Testis (tissue), 3 donors: ENCODE measurements around the gene SEC14L6. TPM values are rescaled to one million over a fixed set of nuclear protein-coding genes. Genes with fewer than 3 reads are reported as not detected.

Experiments used
- DNase-seq: peaks from one replicate; pipeline ENCODE4 v3.0.0-alpha.2; 2019
- H3K27ac ChIP-seq, 2 donors: fragments of 200-600 bp; sonication (generic); one replicate each; pipeline ENCODE4 v1.5.1; 2019
- H3K27me3 ChIP-seq: fragments of 200-600 bp; sonication (generic); one replicate; pipeline ENCODE4 v1.5.1; 2019
- H3K36me3 ChIP-seq: fragments of 200-600 bp; sonication (generic); one replicate; pipeline ENCODE4 v1.5.1; 2017; ENCODE audit warnings: low read depth; ENCODE audit errors: missing control alignments
- H3K4me1 ChIP-seq: fragments of 200-600 bp; sonication (generic); one replicate; pipeline ENCODE4 v1.5.1; 2019
- H3K4me3 ChIP-seq, 2 donors: fragments of 200-600 bp; sonication (generic); one replicate each; pipeline ENCODE4 v1.5.1; 2017 to 2019
- H3K9me3 ChIP-seq: fragments of 200-600 bp; sonication (generic); one replicate; pipeline ENCODE4 v1.5.1; 2017
- POLR2A ChIP-seq: fragments of 450-650 bp; IDR thresholded peaks from one replicate; pipeline ENCODE4 v1.6.1; 2017; ENCODE audit warnings: antibody characterized with exemption, mild to moderate bottlenecking, moderate library complexity
- WGBS, 2 donors: methylation state at CpG; one replicate each; pipeline ENCODE4 v1.1.5; 2018; 5-methylcytosine and 5-hydroxymethylcytosine counted together
- intact Hi-C: fragments of 100-400 bp; cut with DNase I; formaldehyde crosslinking; loops from one replicate; pipeline ENCODE4 v1.15.1; 2023; ENCODE audit warnings: low total_unique reads
- polyA plus RNA-seq: library from polyadenylated mRNA; stranded (reverse); fragments of 350-450 nt; fragmentation: Illumina TruSeq; extraction: RNeasy Lipid Tissue Mini Kit (QIAGEN cat#74804); gene quantifications from one replicate; pipeline ENCODE4 v1.2.3, GENCODE V29; 2014; ENCODE audit warnings: low read depth, low replicate concordance; ENCODE audit not compliant: insufficient read depth
- total RNA-seq, 2 donors: library from RNA; depleted of rRNA; stranded (reverse); fragments of >200 nt; gene quantifications; one replicate each; pipeline ENCODE4 v1.2.3, GENCODE V29; 2016
- TF ChIP-seq, protein P1 (sequence below), 3 experiments: fragments of 450-650 bp in 2 of 3; fragments of 200-600 bp in 1 of 3; sonication (generic) in 1 of 3; IDR thresholded peaks; one replicate each; pipeline ENCODE4 v1.5.1; 2016 to 2019; ENCODE audit warnings: antibody characterized with exemption in 3 of 3, mild to moderate bottlenecking in 2 of 3, moderate library complexity in 1 of 3

Gene SEC14L6
- total and polyA plus RNA-seq, 3 donors from 2014 or later = 12.3 to 28.2 (median 17.0) TPM

DNA sequence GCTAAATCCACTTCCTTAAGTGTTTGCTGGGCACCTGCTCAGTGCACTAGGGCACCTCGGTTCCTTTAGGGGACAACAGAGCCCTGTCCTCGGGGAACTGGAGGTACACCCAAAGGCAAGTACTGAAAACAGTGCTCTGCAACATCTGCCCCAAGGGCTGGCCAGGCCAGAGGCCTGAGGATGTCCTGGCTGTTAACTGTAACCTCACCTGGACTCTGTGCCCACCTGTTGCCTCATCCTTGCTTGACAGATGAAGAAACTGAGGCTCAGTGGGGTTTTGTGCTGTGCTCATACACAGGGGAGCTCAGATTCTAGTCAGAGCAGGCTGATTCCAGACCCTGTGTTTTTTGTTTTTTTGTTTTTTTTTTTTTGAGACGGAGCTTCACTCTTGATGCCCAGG, 43.6 kb downstream of the SEC14L6 start:
- no peak overlapping the region for H3K27ac ChIP-seq
- no peaks in the 10 kb centered on the region for H3K27me3 ChIP-seq
- DNase-seq = no peak
- no peak overlapping the region for H3K4me3 ChIP-seq
- no peaks in the 10 kb centered on the region for H3K4me1 ChIP-seq
- no peaks in the 10 kb centered on the region for H3K9me3 ChIP-seq
- intact Hi-C loops = no loop called here
- no peak for TF ChIP-seq POLR2A
- TF ChIP-seq, protein P1, sequence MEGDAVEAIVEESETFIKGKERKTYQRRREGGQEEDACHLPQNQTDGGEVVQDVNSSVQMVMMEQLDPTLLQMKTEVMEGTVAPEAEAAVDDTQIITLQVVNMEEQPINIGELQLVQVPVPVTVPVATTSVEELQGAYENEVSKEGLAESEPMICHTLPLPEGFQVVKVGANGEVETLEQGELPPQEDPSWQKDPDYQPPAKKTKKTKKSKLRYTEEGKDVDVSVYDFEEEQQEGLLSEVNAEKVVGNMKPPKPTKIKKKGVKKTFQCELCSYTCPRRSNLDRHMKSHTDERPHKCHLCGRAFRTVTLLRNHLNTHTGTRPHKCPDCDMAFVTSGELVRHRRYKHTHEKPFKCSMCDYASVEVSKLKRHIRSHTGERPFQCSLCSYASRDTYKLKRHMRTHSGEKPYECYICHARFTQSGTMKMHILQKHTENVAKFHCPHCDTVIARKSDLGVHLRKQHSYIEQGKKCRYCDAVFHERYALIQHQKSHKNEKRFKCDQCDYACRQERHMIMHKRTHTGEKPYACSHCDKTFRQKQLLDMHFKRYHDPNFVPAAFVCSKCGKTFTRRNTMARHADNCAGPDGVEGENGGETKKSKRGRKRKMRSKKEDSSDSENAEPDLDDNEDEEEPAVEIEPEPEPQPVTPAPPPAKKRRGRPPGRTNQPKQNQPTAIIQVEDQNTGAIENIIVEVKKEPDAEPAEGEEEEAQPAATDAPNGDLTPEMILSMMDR (IDR thresholded peaks at IDR 0.05) = no peak
- H3K36me3 ChIP-seq = no peaks in the 10 kb centered on the region
- whole genome bisulfite sequencing, 2 donors = 56 to 74% methylated on average over 3 of the region's 3 CpGs

DNA sequence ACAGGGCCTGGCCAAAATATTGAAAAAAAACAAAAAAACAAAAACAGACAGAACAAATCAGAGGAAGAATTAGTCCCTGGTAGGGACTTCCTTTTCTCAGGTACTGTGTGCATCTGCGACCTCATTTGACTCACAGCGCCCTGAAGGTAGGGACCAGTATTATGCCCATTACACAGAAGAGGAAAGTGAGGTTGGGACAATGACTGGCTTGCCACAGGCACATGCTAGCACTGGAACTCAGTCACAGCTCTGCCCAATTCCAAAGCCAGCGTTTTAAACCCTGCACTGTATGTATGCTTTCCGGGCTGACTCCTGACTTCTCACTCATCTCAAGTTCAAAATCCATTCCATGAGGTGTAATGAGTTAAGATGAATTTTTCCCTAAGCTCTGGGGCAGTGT, 44.4 kb downstream of the SEC14L6 start:
- H3K36me3 ChIP-seq = no peaks in the 10 kb centered on the region
- H3K4me3 ChIP-seq = no peak overlapping the region
- H3K4me1 ChIP-seq = no peaks in the 10 kb centered on the region
- no peaks in the 10 kb centered on the region for H3K9me3 ChIP-seq
- intact Hi-C loops = no loop called here
- no peak for DNase-seq
- 78 to 79% methylated on average over 4 of the region's 4 CpGs for WGBS, 2 donors
- H3K27ac ChIP-seq = no peak overlapping the region
- H3K27me3 ChIP-seq = no peaks in the 10 kb centered on the region
- TF ChIP-seq, protein P1 (IDR thresholded peaks at IDR 0.05) = no peak
- no peak for TF ChIP-seq POLR2A

DNA sequence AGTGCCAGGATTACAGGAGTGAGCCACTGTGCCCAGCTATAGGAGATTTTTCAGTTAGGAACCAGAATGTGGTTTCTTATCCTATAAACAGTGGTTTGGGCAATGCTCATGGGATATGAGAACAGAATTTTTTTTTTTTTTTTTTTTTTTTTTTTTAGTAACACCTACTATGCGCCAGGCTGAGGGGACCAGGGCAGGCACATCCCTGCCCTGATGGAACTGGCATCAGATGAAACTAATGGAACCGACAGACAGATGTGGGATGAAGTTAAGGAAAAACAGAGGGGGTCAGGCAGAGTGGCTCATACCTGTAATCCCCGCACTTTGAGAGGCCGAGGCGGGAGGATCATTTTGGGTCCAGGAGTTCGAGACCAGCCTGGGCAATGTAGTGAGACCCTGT, 45.9 kb downstream of the SEC14L6 start:
- TF ChIP-seq POLR2A = no peak
- TF ChIP-seq, protein P1 (IDR thresholded peaks at IDR 0.05) = no peak
- Histone ChIP-seq H3K27ac (no peak overlapping the region), H3K9me3 (no peaks in the 10 kb centered on the region), H3K4me1 (no peaks in the 10 kb centered on the region), H3K27me3 (no peaks in the 10 kb centered on the region), H3K36me3 (no peaks in the 10 kb centered on the region), H3K4me3 (no peak overlapping the region)
- intact Hi-C loops = no loop called here
- 85 to 92% methylated on average over 6 of the region's 6 CpGs for WGBS, 2 donors
- DNase-seq = no peak

DNA sequence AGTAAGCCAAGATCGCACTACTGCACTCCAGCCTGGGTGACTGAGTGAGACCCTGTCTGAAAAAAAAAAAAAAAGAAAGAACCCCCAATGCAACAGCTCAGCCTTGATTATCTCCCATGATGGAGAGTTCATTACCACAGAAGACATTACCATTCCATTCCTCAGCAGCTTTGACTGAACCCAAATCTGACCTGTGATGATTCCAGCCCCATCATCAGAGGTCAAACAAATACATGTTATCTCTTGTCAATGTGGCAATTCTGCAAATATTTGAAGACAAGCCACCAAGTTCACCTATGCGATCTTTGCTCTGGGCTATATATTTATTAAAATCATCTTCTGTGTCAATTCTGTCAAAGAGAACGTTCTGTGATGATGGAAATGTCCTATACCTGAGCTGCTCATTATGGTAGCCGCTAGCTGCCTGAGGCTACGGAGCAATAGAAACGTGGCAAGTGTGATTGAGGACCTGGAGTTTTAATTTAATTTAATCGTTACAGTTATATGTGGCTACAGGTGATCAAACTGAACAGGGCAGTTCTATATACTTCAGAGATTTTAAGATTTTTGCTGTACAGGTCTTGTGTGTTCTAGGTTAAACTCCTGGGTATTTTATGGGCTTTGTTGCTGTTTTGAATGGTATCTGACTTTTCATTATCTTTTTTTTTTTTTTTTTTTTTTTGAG, 48.9 kb downstream of the SEC14L6 start:
- intact Hi-C loops = no loop called here
- H3K4me1 ChIP-seq = no peaks in the 10 kb centered on the region
- no peak overlapping the region for H3K4me3 ChIP-seq
- no peaks in the 10 kb centered on the region for H3K27me3 ChIP-seq
- DNase-seq = no peak
- no peaks in the 10 kb centered on the region for H3K9me3 ChIP-seq
- no peak for TF ChIP-seq POLR2A
- TF ChIP-seq, protein P1 (IDR thresholded peaks at IDR 0.05) = no peak
- H3K36me3 ChIP-seq = no peaks in the 10 kb centered on the region
- 83 to 88% methylated on average over 7 of the region's 7 CpGs for WGBS, 2 donors
- no peak overlapping the region for H3K27ac ChIP-seq
